GM19452 (cell line): ENCODE measurements around the gene KCNN3.

ENCODE experiments used
- ATAC-seq: cut with Tn5 transposase; IDR thresholded peaks from one replicate; pipeline ENCODE4 v1.9.1; 2021; ENCODE audit not compliant: unreplicated experiment

KCNN3 gene

DNA sequence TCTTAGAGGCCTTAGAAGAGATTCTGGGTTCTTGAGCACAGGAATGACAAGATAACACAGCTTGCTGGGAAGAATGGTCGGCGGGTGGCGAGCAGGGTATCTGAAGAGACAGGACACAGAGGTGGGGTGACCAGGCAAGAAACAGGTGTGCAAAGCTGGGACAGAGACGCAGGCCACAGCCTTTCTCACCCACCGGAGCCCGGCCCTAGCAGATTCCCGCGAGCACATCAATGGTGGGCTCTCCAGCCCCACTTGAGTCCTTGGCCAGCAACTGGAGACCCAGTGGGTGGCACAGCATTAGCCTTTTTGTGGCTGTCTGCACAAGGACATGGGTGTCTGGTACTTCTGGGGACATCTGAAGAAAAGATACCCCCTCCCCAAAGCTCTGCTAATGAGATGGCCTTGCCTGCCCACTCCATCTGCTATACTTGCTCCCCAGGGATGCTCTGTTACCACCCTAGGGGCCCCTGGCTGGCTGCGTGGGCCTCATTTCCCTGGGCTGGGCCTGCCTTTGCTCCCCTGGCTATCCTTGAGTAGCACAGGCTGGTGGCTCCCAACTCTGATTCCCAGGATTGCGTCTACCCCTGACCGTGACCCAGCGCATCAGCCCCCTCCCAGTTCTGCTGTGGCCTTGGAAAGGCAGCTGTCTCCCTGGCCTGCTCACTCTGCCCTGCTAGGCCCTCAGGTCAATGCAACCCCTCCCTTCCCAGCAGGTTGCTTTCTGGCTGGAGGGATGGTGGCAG, 134.8 kb downstream of the KCNN3 start:
- ATAC-seq: no peak

GRCh38 chr1:154733621-154734020, 136.5 kb downstream of the KCNN3 start:
- no peak for ATAC-seq

- no peak for ATAC-seq
These were observed 139.0 kb downstream of the KCNN3 start for GRCh38 chr1:154730986-154731489.

DNA sequence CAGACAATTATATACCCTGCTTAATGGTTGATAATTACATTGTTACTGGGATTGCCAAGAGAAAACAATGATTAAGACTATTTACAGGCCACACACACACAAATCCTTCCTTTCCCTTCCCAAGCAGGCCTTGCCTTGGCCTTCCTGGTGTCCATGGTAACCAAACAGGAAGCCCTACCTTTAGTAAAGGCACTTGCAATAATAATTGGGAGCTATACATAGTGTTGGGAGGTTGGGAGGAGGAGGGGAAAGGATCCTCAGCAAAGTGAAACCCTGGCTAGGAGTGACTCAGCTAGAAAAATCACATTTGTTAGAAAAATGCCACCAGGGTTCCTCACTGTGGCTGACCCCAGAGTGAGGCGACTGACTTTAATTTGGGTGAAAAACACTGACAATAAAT, 139.8 kb downstream of the KCNN3 start:
- ATAC-seq: no peak

GRCh38 chr1:154729577-154729976, 140.5 kb downstream of the KCNN3 start:
- ATAC-seq: no peak

DNA sequence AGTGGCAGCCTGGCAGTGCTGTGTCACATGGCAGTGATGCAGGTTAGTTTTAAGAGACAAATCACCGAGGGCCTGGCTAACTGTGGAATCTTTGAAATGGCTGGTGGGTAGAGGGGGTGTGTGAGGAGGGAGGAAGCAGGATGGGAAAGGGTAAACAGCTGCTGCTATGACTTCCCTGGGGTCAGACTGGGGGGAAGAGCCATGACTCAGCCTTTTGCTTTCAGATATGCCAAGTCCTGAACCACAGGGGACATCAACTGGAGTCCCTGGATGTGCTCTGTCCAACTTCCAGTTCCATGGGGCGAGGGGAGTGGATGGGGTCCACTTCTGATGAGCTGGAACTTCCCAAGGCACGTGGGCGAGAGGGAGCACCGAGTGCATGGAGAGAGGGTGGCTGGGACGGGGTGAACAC, 141.0 kb downstream of the KCNN3 start:
- ATAC-seq: no peak

GRCh38 chr1:154726896-154727753, 143.0 kb downstream of the KCNN3 start:
- no peak for ATAC-seq

DNA sequence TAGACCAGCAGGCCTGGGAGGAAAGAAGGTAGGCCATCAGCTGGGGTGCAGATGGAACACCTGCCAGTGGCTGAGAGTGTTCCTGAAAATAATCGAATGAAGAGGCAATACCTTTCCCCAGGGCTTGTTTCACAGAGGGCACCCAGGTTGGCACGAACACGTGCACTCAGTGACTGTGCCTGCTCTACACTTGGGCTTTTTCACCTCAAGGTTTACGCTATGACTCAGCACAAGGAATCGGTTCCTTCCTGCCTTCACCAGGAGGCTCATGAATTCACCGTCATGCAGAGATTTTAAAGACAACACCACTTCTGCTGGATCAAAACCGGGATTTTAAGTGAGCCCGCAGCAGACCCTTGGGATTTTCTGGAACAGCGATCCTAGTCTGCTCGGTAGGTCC, 143.6 kb downstream of the KCNN3 start:
- ATAC-seq: no peak

- ATAC-seq: no peak
These were observed 144.2 kb downstream of the KCNN3 start for GRCh38 chr1:154725865-154726264.

GRCh38 chr1:154720328-154721297, 149.5 kb downstream of the KCNN3 start:
- no peak for ATAC-seq

GRCh38 chr1:154719586-154720327, 150.3 kb downstream of the KCNN3 start:
- no peak for ATAC-seq

DNA sequence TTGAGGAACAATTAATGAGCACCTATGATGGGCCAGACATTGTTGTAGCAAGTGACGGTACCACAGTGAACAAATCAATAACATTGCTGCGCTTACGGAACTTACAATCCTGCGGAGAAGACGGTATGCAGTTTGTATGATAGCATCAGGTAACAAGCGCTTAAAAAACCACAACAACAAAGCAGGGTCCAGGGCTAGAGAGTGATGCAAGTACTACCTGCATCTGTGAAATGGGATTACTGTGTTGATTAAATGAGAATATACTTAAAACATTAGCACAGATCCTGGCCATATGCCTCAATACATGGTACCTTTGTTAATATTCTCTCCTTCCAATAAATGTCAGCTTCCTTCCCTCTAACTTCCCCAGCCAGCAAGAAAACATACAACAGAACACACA, 151.5 kb downstream of the KCNN3 start:
- ATAC-seq: no peak

GRCh38 chr1:154717528-154717924, 152.6 kb downstream of the KCNN3 start:
- ATAC-seq: no peak

GRCh38 chr1:154716614-154717527, 153.2 kb downstream of the KCNN3 start:
- no peak for ATAC-seq

GRCh38 chr1:154716011-154716410, 154.1 kb downstream of the KCNN3 start:
- peak; percentile 48 for ATAC-seq

GRCh38 chr1:154715385-154715784, 154.7 kb downstream of the KCNN3 start:
- ATAC-seq: no peak

GRCh38 chr1:154714638-154715037, 155.4 kb downstream of the KCNN3 start:
- ATAC-seq: no peak

GRCh38 chr1:154714052-154714623, 155.9 kb downstream of the KCNN3 start:
- no peak for ATAC-seq

DNA sequence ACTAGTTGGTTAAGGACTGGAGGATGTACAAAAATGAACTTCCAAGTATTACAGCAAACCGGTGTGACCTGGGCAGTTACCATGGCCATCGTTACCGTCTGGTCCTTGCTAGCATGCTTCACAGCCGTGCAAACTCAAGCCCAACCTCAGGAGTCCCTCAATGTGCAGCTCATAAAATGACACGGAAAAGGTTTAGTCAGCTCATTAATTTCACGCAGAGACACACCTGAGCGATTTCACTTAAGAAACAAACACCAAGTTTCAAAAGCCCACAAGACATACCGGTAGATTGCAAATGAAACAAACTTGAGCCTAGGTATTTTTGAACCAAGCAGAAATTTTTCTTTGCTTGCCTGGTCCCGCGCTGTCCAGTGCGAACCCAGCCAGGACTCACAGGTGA, 157.1 kb downstream of the KCNN3 start:
- ATAC-seq: no peak
